GM23338 (cell line): ENCODE measurements around the gene KIAA1671. TPM values are rescaled to one million over a fixed set of nuclear protein-coding genes. Genes with fewer than 3 reads are reported as not detected.

Experiments used
- ATAC-seq: fragments of 200-7000 bp; cut with Tn5 transposase; 3 replicates; pipeline ENCODE4 v1.9.1; 2020
- DNase-seq: peaks from one replicate; pipeline ENCODE4 v3.0.0-alpha.2; 2015; ENCODE audit warnings: low spot score
- H2AFZ ChIP-seq: fragments of 200-600 bp; sonication (generic); 2 replicates; pipeline ENCODE4 v1.8.0; 2016; ENCODE audit warnings: antibody characterized with exemption, mild to moderate bottlenecking, moderate library complexity
- H3F3A ChIP-seq: fragments of 200-600 bp; sonication (generic); replicated peaks from 2 replicates; pipeline ENCODE4 v1.8.0; 2017; ENCODE audit warnings: antibody characterized with exemption, mixed run types, low read depth
- H3K27ac ChIP-seq: fragments of 200-600 bp; sonication (generic); 2 replicates; pipeline ENCODE4 v1.6.1; 2016; ENCODE audit warnings: low read depth
- H3K27me3 ChIP-seq: fragments of 200-600 bp; sonication (generic); 2 replicates; pipeline ENCODE4 v1.8.0; 2016; ENCODE audit warnings: mild to moderate bottlenecking, mixed run types, moderate library complexity; ENCODE audit not compliant: insufficient read depth
- H3K36me3 ChIP-seq: fragments of 200-600 bp; sonication (generic); 2 replicates; pipeline ENCODE4 v1.8.0; 2016; ENCODE audit warnings: mild to moderate bottlenecking; ENCODE audit not compliant: insufficient read depth
- H3K4me1 ChIP-seq: fragments of 200-600 bp; sonication (generic); 2 replicates; pipeline ENCODE4 v1.8.0; 2016; ENCODE audit warnings: mild to moderate bottlenecking, moderate library complexity; ENCODE audit not compliant: insufficient read depth
- H3K4me2 ChIP-seq: fragments of 200-600 bp; sonication (generic); 2 replicates; pipeline ENCODE4 v1.7.1; 2017; ENCODE audit warnings: mixed run types
- H3K4me3 ChIP-seq: fragments of 200-600 bp; sonication (generic); 2 replicates; pipeline ENCODE4 v1.6.1; 2016; ENCODE audit warnings: mixed run types
- H3K79me2 ChIP-seq: fragments of 200-600 bp; sonication (generic); replicated peaks from 2 replicates; pipeline ENCODE4 v1.8.0; 2017; ENCODE audit warnings: mild to moderate bottlenecking; ENCODE audit not compliant: insufficient read depth
- H3K9me2 ChIP-seq: fragments of 200-600 bp; sonication (generic); 2 replicates; pipeline ENCODE4 v1.8.0; 2017; ENCODE audit not compliant: insufficient read depth
- H4K20me1 ChIP-seq: fragments of 200-600 bp; sonication (generic); replicated peaks from 2 replicates; pipeline ENCODE4 v1.8.0; 2017; ENCODE audit warnings: mild to moderate bottlenecking; ENCODE audit not compliant: insufficient read depth
- H3K27ac Mint-ChIP-seq: 2 replicates; pipeline ENCODE4 v1.8.0; 2020; ENCODE audit warnings: inconsistent platforms, mild to moderate bottlenecking, moderate library complexity, mixed read lengths
- H3K27me3 Mint-ChIP-seq: 3 replicates; pipeline ENCODE4 v1.8.0; 2022; ENCODE audit warnings: low read depth, mild to moderate bottlenecking, moderate library complexity, mixed read lengths, inconsistent platforms; ENCODE audit not compliant: insufficient read depth, poor library complexity
- H3K36me3 Mint-ChIP-seq: 3 replicates; pipeline ENCODE4 v1.8.0; 2021; ENCODE audit warnings: low read depth, mild to moderate bottlenecking, inconsistent platforms, moderate library complexity, mixed read lengths
- H3K4me1 Mint-ChIP-seq: 3 replicates; pipeline ENCODE4 v1.8.0; 2020; ENCODE audit warnings: mild to moderate bottlenecking, inconsistent platforms, mixed read lengths
- H3K4me3 Mint-ChIP-seq: 3 replicates; pipeline ENCODE4 v1.8.0; 2021; ENCODE audit warnings: moderate library complexity, mild to moderate bottlenecking, inconsistent platforms, mixed read lengths
- H3K9me3 Mint-ChIP-seq: 3 replicates; pipeline ENCODE4 v1.8.0; 2020; ENCODE audit warnings: moderate library complexity, mild to moderate bottlenecking, inconsistent platforms, mixed read lengths
- CREB1 ChIP-seq: fragments of 250-450 bp; sonication (Bioruptor Pico); IDR thresholded peaks from 2 replicates; pipeline ENCODE4 v1.5.0; 2020; ENCODE audit warnings: low read depth, mild to moderate bottlenecking, moderate library complexity
- ETS1 ChIP-seq: IDR thresholded peaks from 2 replicates; pipeline ENCODE4 v1.6.1; 2016; ENCODE audit warnings: antibody characterized with exemption
- EZH2 ChIP-seq: fragments of 200-600 bp; sonication (generic); IDR thresholded peaks from one replicate; pipeline ENCODE4 v1.8.0; 2017; ENCODE audit warnings: antibody characterized with exemption, mild to moderate bottlenecking, low read depth; ENCODE audit not compliant: unreplicated experiment
- EZH2phosphoT487 ChIP-seq: fragments of 200-600 bp; sonication (generic); IDR thresholded peaks from one replicate; pipeline ENCODE4 v1.8.1; 2018; ENCODE audit warnings: antibody characterized with exemption; ENCODE audit not compliant: unreplicated experiment
- JUNB ChIP-seq: IDR thresholded peaks from one replicate; pipeline ENCODE4 v1.6.1; 2016; ENCODE audit warnings: antibody characterized with exemption; ENCODE audit not compliant: unreplicated experiment
- NANOG ChIP-seq: IDR thresholded peaks from 2 replicates; pipeline ENCODE4 v1.6.1; 2016; ENCODE audit warnings: antibody characterized with exemption, borderline replicate concordance
- POLR2AphosphoS5 ChIP-seq: IDR thresholded peaks from 2 replicates; pipeline ENCODE4 v1.6.1; 2016; ENCODE audit warnings: antibody characterized with exemption, low read depth
- REST ChIP-seq: IDR thresholded peaks from one replicate; pipeline ENCODE4 v1.6.1; 2018; ENCODE audit warnings: antibody characterized with exemption; ENCODE audit not compliant: unreplicated experiment
- STAT1 ChIP-seq: IDR thresholded peaks from one replicate; pipeline ENCODE4 v1.6.1; 2016; ENCODE audit warnings: antibody characterized with exemption; ENCODE audit not compliant: unreplicated experiment
- ZNF114 ChIP-seq: fragments of 250-450 bp; sonication (Bioruptor Pico); IDR thresholded peaks from 2 replicates; pipeline ENCODE4 v1.5.0; 2020; ENCODE audit warnings: mild to moderate bottlenecking, moderate library complexity
- ZNF331 ChIP-seq: fragments of 250-450 bp; sonication (Bioruptor Pico); IDR thresholded peaks from 2 replicates; pipeline ENCODE4 v1.5.0; 2020; ENCODE audit warnings: low read depth, mild to moderate bottlenecking, moderate library complexity
- ZNF462 ChIP-seq: fragments of 250-450 bp; sonication (Bioruptor Pico); IDR thresholded peaks from 2 replicates; pipeline ENCODE4 v1.5.0; 2020; ENCODE audit warnings: mild to moderate bottlenecking, moderate library complexity
- polyA plus RNA-seq: library from polyadenylated mRNA; unstranded; fragments of >200 nt; fragmentation: Nextera tagmentation; extraction: Ambion mirVana; gene quantifications from 2 replicates; pipeline ENCODE4 v1.2.1, GENCODE V29; 2016
- total RNA-seq: library from RNA; depleted of rRNA; stranded (reverse); fragments of >200 nt; shearing (Covaris generic); gene quantifications from 2 replicates; pipeline ENCODE4 v1.2.3, GENCODE V29; 2014
- TF ChIP-seq, protein P1 (sequence below), 2 experiments: fragments of 200-600 bp in 1 of 2; sonication (generic) in 1 of 2; conservative IDR thresholded peaks; 2 replicates each; pipeline versions ENCODE4 v1.5.1 to v1.6.1; 2016 to 2017; ENCODE audit warnings: antibody characterized with exemption in 2 of 2, low read depth in 2 of 2, mild to moderate bottlenecking in 2 of 2, moderate library complexity in 1 of 2

The KIAA1671 gene
- total and polyA plus RNA-seq, 2 experiments from 2014 or later = 6.1 to 27.2 TPM

GRCh38 chr22:25076336-25076735 is 123.8 kb downstream of the KIAA1671 start:
- no peaks in the 10 kb centered on the region for H4K20me1 ChIP-seq
- no peaks in the 10 kb centered on the region for H3K79me2 ChIP-seq
- no peaks in the 10 kb centered on the region for H3K9me2 ChIP-seq
- H3F3A ChIP-seq = no peaks in the 10 kb centered on the region
- no peaks in the 10 kb centered on the region; the same call in 2 of the 3 replicates for H3K9me3 Mint-ChIP-seq
- no peaks in the 10 kb centered on the region for H3K36me3 Mint-ChIP-seq
- H3K27me3 ChIP-seq = no peaks in the 10 kb centered on the region
- no peak for ATAC-seq
- TF ChIP-seq ZNF331 (CRISPR knock-in tag) = no peak
- no peak for TF ChIP-seq ZNF462 (CRISPR knock-in tag)
- TF ChIP-seq, protein P1, sequence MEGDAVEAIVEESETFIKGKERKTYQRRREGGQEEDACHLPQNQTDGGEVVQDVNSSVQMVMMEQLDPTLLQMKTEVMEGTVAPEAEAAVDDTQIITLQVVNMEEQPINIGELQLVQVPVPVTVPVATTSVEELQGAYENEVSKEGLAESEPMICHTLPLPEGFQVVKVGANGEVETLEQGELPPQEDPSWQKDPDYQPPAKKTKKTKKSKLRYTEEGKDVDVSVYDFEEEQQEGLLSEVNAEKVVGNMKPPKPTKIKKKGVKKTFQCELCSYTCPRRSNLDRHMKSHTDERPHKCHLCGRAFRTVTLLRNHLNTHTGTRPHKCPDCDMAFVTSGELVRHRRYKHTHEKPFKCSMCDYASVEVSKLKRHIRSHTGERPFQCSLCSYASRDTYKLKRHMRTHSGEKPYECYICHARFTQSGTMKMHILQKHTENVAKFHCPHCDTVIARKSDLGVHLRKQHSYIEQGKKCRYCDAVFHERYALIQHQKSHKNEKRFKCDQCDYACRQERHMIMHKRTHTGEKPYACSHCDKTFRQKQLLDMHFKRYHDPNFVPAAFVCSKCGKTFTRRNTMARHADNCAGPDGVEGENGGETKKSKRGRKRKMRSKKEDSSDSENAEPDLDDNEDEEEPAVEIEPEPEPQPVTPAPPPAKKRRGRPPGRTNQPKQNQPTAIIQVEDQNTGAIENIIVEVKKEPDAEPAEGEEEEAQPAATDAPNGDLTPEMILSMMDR (conservative IDR thresholded peaks at IDR 0.05; ENCODE audit: low read depth in 2 of 2) = no peak
- no peak for TF ChIP-seq JUNB
- no peak for TF ChIP-seq EZH2phosphoT487
- TF ChIP-seq POLR2AphosphoS5 = no peak
- no peak for TF ChIP-seq CREB1 (CRISPR knock-in tag)
- no peak for TF ChIP-seq STAT1
- no peak for TF ChIP-seq ETS1
- TF ChIP-seq REST = no peak
- no peak for TF ChIP-seq ZNF114 (CRISPR knock-in tag)
- no peak for TF ChIP-seq EZH2
- TF ChIP-seq NANOG = no peak
- no peaks in the 10 kb centered on the region for H3K4me1 Mint-ChIP-seq
- H3K4me2 ChIP-seq = no peak overlapping the region
- H3K36me3 ChIP-seq = no peaks in the 10 kb centered on the region
- H3K27ac Mint-ChIP-seq = no peak overlapping the region
- H3K4me3 Mint-ChIP-seq = no peak overlapping the region
- H3K27ac ChIP-seq = no peak overlapping the region
- H3K27me3 Mint-ChIP-seq = peaks cover 3% of the 10 kb centered on the region
- H3K4me3 ChIP-seq = no peak overlapping the region
- H2AFZ ChIP-seq = no peak overlapping the region
- H3K4me1 ChIP-seq = no peaks in the 10 kb centered on the region
- DNase-seq = no peak
